Measurements from ENCODE around the gene PSMD12. TPM values are rescaled to one million over a fixed set of nuclear protein-coding genes. Genes with fewer than 3 reads are reported as not detected.

The PSMD12 gene
- total and polyA plus RNA-seq, 9 of the 15 experiments (the other 6 are each of a cell fraction or from before 2014, with no cell fraction given) = 36.6 to 150 (median 65.5) TPM

DNA sequence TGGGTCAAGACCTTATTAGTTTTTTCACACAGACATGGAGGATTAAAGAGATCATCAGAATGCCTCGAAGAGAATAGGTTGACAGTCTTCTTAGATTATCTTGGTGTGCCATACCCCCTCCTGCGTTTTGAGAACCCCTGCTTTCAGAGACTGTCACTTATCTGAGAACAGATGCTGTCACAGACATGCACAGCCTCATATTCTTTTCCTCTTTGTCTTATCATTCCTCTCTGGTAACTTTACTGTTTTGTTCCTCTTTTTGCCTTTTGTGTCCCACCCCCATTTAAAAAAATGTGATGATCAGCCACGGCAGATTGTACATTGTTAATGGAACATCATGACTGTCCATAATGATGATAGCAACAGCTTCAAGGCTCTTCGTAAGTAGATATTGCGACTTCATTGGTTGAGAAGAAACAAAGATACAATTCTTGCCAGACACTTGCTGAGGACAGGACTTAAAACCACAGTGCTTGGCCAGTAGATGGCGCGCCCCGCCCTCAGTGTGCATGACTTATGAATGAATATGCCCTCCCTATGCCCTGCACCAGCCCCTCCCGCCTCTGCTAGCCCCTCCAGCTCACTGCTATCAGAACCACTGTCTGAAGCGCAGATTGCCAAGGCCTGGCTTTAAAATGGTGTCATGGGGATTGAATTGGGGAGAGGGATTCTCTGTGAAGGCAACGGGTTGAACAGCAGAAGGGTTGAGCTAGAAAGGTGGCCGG, 8.1 kb upstream of the PSMD12 start (continued):
- TF ChIP-seq, protein P1, sequence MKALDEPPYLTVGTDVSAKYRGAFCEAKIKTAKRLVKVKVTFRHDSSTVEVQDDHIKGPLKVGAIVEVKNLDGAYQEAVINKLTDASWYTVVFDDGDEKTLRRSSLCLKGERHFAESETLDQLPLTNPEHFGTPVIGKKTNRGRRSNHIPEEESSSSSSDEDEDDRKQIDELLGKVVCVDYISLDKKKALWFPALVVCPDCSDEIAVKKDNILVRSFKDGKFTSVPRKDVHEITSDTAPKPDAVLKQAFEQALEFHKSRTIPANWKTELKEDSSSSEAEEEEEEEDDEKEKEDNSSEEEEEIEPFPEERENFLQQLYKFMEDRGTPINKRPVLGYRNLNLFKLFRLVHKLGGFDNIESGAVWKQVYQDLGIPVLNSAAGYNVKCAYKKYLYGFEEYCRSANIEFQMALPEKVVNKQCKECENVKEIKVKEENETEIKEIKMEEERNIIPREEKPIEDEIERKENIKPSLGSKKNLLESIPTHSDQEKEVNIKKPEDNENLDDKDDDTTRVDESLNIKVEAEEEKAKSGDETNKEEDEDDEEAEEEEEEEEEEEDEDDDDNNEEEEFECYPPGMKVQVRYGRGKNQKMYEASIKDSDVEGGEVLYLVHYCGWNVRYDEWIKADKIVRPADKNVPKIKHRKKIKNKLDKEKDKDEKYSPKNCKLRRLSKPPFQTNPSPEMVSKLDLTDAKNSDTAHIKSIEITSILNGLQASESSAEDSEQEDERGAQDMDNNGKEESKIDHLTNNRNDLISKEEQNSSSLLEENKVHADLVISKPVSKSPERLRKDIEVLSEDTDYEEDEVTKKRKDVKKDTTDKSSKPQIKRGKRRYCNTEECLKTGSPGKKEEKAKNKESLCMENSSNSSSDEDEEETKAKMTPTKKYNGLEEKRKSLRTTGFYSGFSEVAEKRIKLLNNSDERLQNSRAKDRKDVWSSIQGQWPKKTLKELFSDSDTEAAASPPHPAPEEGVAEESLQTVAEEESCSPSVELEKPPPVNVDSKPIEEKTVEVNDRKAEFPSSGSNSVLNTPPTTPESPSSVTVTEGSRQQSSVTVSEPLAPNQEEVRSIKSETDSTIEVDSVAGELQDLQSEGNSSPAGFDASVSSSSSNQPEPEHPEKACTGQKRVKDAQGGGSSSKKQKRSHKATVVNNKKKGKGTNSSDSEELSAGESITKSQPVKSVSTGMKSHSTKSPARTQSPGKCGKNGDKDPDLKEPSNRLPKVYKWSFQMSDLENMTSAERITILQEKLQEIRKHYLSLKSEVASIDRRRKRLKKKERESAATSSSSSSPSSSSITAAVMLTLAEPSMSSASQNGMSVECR (CRISPR knock-in tag; IDR thresholded peaks at IDR 0.05) = peak; percentile 48; the same call in 1 of the 2 replicates
- TF ChIP-seq HMG20A (CRISPR knock-in tag; conservative IDR thresholded peaks at IDR 0.05) (no peak), GTF2F1 (IDR thresholded peaks at IDR 0.05; ENCODE audit: low read depth, low read length) (no peak), ZNF699 (CRISPR knock-in tag; IDR thresholded peaks at IDR 0.05; ENCODE audit: insufficient replicate concordance) (no peak), SMAD1 (IDR thresholded peaks at IDR 0.05; ENCODE audit: low read depth, low read length, partially characterized antibody) (peak; percentile 16), XRCC3 (IDR thresholded peaks at IDR 0.05) (no peak), MXI1 (IDR thresholded peaks at IDR 0.05; ENCODE audit: low read depth, low read length) (peak; percentile 29; the same call in 1 of the 2 replicates), NFRKB (IDR thresholded peaks at IDR 0.05; ENCODE audit: low read depth) (no peak), L3MBTL2 (IDR thresholded peaks at IDR 0.05) (0 out of 2 replicates have a peak, but pooled peaks have one; percentile 21), AFF1 (IDR thresholded peaks at IDR 0.05; ENCODE audit: low read depth in 1 of 2, partially characterized antibody in 2 of 2) (no peak), TFAM (CRISPR knock-in tag; conservative IDR thresholded peaks at IDR 0.05) (no peak), PCBP2 (IDR thresholded peaks at IDR 0.05; ENCODE audit: low read depth, low read length, poor library complexity, severe bottlenecking) (no peak), HNRNPH1 (optimal IDR thresholded peaks at IDR 0.05; ENCODE audit: low read depth, low read length) (no peak), CEBPB (tag; IDR thresholded peaks at IDR 0.05) (no peak)
- TF ChIP-seq, protein P2, sequence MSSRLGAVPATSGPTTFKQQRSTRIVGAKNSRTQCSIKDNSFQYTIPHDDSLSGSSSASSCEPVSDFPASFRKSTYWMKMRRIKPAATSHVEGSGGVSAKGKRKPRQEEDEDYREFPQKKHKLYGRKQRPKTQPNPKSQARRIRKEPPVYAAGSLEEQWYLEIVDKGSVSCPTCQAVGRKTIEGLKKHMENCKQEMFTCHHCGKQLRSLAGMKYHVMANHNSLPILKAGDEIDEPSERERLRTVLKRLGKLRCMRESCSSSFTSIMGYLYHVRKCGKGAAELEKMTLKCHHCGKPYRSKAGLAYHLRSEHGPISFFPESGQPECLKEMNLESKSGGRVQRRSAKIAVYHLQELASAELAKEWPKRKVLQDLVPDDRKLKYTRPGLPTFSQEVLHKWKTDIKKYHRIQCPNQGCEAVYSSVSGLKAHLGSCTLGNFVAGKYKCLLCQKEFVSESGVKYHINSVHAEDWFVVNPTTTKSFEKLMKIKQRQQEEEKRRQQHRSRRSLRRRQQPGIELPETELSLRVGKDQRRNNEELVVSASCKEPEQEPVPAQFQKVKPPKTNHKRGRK (tag; IDR thresholded peaks at IDR 0.05) = no peak
- TF ChIP-seq, protein P3, sequence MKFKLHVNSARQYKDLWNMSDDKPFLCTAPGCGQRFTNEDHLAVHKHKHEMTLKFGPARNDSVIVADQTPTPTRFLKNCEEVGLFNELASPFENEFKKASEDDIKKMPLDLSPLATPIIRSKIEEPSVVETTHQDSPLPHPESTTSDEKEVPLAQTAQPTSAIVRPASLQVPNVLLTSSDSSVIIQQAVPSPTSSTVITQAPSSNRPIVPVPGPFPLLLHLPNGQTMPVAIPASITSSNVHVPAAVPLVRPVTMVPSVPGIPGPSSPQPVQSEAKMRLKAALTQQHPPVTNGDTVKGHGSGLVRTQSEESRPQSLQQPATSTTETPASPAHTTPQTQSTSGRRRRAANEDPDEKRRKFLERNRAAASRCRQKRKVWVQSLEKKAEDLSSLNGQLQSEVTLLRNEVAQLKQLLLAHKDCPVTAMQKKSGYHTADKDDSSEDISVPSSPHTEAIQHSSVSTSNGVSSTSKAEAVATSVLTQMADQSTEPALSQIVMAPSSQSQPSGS (CRISPR knock-in tag; IDR thresholded peaks at IDR 0.05) = no peak

All from K562 (cell line).